Measurements from ENCODE around the gene NDE1. TPM values are rescaled to one million over a fixed set of nuclear protein-coding genes. Genes with fewer than 3 reads are reported as not detected.

The NDE1 gene
- total and polyA plus RNA-seq, 2 of the 4 experiments (the other 2 are of a cell fraction), result 22.7 to 29.2 TPM

DNA sequence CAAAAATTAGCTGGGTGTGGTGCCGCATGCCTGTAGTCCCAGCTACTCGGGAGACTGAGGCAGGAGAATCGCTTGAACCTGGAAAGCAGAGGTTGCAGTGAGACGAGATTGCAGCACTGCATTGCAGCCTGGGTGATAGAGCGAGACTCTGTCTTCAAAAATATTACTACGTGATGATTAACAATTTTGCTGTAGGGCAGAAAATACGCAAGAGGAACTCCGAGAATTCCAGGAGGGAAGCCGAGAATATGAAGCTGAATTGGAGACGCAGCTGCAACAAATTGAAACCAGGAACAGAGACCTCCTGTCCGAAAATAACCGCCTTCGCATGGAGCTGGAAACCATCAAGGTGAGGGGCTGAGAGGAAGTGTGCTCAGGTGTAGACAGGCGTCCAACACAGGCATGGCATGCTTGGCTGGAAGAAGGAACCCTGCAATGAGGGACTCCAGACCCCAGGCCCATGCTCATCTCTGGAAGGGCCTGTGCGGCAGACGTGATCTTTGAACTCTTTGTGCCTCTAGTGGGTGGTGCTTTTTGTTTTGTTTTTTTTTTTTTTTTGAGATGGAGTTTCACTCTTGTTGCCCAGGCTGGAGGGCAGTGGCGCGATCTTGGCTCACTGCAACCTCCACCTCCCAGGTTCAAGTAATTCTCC is 17.2 kb downstream of the NDE1 start:
- no peak overlapping the region for H4K5ac ChIP-seq (ENCODE audit: low read depth, low read length)
- no peak overlapping the region for H4K91ac ChIP-seq (ENCODE audit: insufficient read depth, low read depth, low read length)
- ATAC-seq (ENCODE audit: low read depth), result no peak
- peaks cover 22 to 38% of the 10 kb centered on the region in 2 experiments; a peak in 3 of 4 replicates for H3K79me1 ChIP-seq (ENCODE audit: low read depth in 1 of 2, low read length in 2 of 2)
- peaks cover 4% of the 10 kb centered on the region; the same call in 1 of the 2 replicates for H3K9me1 ChIP-seq (ENCODE audit: insufficient read depth, low read length)
- H3K4ac ChIP-seq (ENCODE audit: low read depth, low read length), result no peak overlapping the region
- peaks cover under 1% of the 10 kb centered on the region; the same call in 1 of the 2 replicates for H4K20me1 ChIP-seq (ENCODE audit: insufficient read depth, low read length)
- no peak overlapping the region for H2BK15ac ChIP-seq (ENCODE audit: low read depth, low read length)
- no peak for DNase-seq
- H3K9ac ChIP-seq (ENCODE audit: low read depth, low read length), result no peak overlapping the region
- intact Hi-C loops (cut with micrococcal nuclease) (no loop called here), in situ Hi-C loops (cut with MboI; ENCODE audit: low sequenced_read_pairs) (no loop called here), dilution Hi-C loops (cut with HindIII; ENCODE audit: low sequenced_read_pairs, unreplicated experiment) (no loop called here)
- H2AK9ac ChIP-seq (replicated peaks; ENCODE audit: low read depth, low read length, poor library complexity), result peak overlapping the region; percentile 28
- CTCF ChIA-PET, result interaction anchor here (0.6 kb wide), 1 partner anchor 10 kb away, joined by 4 read pairs; no protein-coding TSS in a partner anchor
- H3K27me3 ChIP-seq (ENCODE audit: control insufficient read depth, insufficient read depth, low read length), result no peaks in the 10 kb centered on the region
- BruUV-seq (replicated peaks), result no TSS peak
- H3K4me3 ChIP-seq (ENCODE audit: insufficient read depth, low read depth, low read length), result no peak overlapping the region
- H3K56ac ChIP-seq (ENCODE audit: extremely low read depth, insufficient read depth, low read length), result no peak overlapping the region
- H2AK5ac ChIP-seq (ENCODE audit: low read depth, low read length), result no peak overlapping the region
- peaks cover 3% of the 10 kb centered on the region for H3K4me1 ChIP-seq (ENCODE audit: control insufficient read depth, insufficient read depth, low read length)
- no peak overlapping the region for H3K18ac ChIP-seq (ENCODE audit: low read depth, low read length)
- H3K27ac ChIP-seq (ENCODE audit: insufficient read depth, low read length), result no peak overlapping the region
- no peak overlapping the region for H3K23ac ChIP-seq (ENCODE audit: low read depth, low read length)
- WGBS, 2 experiments (ENCODE audit: extremely low coverage in 2 of 2, insufficient read length in 1 of 2), result 98% methylated on average over 7 of the region's 18 CpGs; no CpG with 5 or more reads in 1 of the 2 experiments
- H3K9me3 ChIP-seq (ENCODE audit: control insufficient read depth, insufficient read depth, low read length), result no peaks in the 10 kb centered on the region
- no peak for TF ChIP-seq MXI1 (IDR thresholded peaks at IDR 0.05; ENCODE audit: borderline replicate concordance, low read depth, low read length)
- TF ChIP-seq CTCF (conservative IDR thresholded peaks at IDR 0.05; ENCODE audit: low read depth, low read length), result no peak
- TF ChIP-seq POLR2A (IDR thresholded peaks at IDR 0.05; ENCODE audit: low read depth, low read length), result no peak
- no peak for TF ChIP-seq CEBPB (IDR thresholded peaks at IDR 0.05; ENCODE audit: low read depth, low read length)
- no peak overlapping the region for H2BK5ac ChIP-seq (ENCODE audit: low read depth, low read length, poor library complexity, severe bottlenecking)
- H3K36me3 ChIP-seq (ENCODE audit: control insufficient read depth, insufficient read depth, low read length), result peaks cover 32% of the 10 kb centered on the region
- no peak overlapping the region for H2AFZ ChIP-seq (replicated peaks; ENCODE audit: low read length, poor library complexity)
- POLR2A ChIA-PET (ENCODE audit: unreplicated experiment), result no interaction called here
- H3K14ac ChIP-seq (replicated peaks; ENCODE audit: low read depth, low read length), result no peak overlapping the region
- no peak overlapping the region for H2BK120ac ChIP-seq (ENCODE audit: low read depth, low read length)
- no peak overlapping the region for H2BK20ac ChIP-seq (ENCODE audit: low read depth, low read length)
- no peak overlapping the region for H4K8ac ChIP-seq (ENCODE audit: low read depth in 2 of 2, low read length in 2 of 2)
- H3K4me2 ChIP-seq (ENCODE audit: low read depth, low read length), result no peak overlapping the region

Data from IMR-90 (cell line).